ENCODE data around the gene MSGN1. TPM values are rescaled to one million over a fixed set of nuclear protein-coding genes. Genes with fewer than 3 reads are reported as not detected.

MSGN1 gene
- total and polyA plus RNA-seq, 4 donors: not detected

Other genes with a start within 250 kb of the MSGN1 start
- 10 to 100 TPM; 11.6 to 17.2 TPM for gene SMC6, start 62.6 kb upstream of the MSGN1 start, total RNA-seq
- gene SMC6, start 62.6 kb upstream of the MSGN1 start, polyA plus RNA-seq: 1 to 10 TPM; 5.5 to 5.7 TPM
- gene GEN1, start 62.3 kb upstream of the MSGN1 start, total RNA-seq: 1 to 10 TPM; 3.5 to 5.5 TPM
- gene GEN1, start 62.3 kb upstream of the MSGN1 start, polyA plus RNA-seq: 1 to 10 TPM; 1.2 to 1.5 TPM
- gene KCNS3, start 62.2 kb downstream of the MSGN1 start, total RNA-seq: 10 to 100 TPM in 1 of 2 donors, 1 to 10 TPM in 1; 8.8 to 13.7 TPM
- 10 to 100 TPM in 1 of 2 donors, 1 to 10 TPM in 1; 5.4 to 15.0 TPM for gene KCNS3, start 62.2 kb downstream of the MSGN1 start, polyA plus RNA-seq

Data from aorta (tissue), 4 donors.